GM18502 (cell line): ENCODE data around the gene LDLRAD2.

Experiments used
- ATAC-seq: cut with Tn5 transposase; IDR thresholded peaks from one replicate; pipeline ENCODE4 v1.9.1; 2021; ENCODE audit warnings: mild to moderate bottlenecking; ENCODE audit not compliant: unreplicated experiment, poor library complexity

Gene LDLRAD2

DNA sequence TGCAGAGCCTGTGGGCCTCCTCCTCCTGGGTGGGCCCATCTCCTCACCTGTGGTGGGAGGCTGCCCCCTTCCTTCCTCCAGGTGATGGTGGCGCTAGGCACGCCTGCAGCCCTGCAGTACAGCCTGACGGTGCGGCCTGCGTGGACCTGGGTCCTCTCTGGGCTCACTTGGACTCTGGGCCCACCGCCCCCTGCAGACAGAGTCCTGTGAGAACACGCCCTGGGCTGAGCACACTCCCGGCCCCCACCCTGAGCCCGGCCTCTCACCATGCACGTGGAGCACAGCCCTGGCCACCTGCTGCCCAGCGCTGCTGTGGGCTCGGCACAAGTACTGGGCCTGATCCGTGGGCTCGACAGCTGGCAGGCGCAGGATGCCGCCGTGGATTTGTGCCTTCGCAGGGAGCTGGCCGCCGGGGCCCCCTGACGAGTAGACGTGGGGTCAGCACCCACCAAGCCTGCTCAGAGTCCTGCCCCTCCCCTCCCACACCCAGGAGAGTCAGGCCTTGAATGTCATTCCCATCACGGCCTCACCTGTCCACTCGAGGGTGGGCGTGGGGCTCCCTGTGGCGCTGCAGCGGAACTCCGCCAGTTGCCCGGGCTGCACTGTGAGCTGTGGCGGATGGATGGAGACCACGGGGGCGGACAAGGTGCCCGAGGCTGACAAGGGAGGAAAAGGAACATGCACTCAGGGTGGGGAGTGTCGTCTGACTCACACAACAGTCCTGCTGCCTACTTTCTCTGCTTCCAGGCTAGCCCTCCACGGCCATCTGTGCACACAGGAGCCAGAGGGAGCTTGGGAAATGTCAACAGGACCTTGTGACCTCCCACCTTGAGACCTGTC lies 43.4 kb downstream of the LDLRAD2 start:
- no peak for ATAC-seq

DNA sequence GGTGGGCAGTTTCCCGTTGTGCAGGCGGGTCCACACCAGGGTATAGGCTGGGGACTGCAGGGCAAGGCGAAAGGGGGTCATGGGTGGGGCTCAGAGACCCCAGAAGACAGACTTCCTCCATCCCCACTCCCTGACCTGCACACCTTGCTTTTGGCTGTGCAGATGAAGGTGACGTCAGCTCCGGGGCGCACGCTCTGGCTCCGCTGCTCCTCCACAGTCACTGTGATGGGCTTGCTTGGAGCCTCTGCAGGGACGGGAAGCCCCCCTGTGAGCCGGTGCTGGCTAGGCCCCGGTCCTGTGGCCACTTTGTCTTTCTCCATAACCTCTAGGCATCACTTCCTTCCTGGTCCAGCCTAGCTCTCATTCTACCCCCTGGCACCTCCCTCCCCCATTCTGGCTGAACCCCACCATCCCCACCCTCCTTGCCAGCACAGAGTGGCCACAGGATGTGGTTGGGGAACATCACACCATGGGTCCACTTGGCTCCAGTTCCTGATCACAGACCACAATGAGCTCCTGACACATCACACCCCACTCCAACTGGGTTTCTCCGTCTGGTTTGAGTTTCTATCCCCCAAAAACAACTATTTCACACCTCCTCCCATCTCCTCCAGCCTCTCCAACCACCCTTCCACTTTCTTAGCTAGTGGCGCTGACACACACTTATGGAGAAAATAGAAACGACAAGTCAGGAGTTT lies 45.2 kb downstream of the LDLRAD2 start:
- ATAC-seq, result no peak

DNA sequence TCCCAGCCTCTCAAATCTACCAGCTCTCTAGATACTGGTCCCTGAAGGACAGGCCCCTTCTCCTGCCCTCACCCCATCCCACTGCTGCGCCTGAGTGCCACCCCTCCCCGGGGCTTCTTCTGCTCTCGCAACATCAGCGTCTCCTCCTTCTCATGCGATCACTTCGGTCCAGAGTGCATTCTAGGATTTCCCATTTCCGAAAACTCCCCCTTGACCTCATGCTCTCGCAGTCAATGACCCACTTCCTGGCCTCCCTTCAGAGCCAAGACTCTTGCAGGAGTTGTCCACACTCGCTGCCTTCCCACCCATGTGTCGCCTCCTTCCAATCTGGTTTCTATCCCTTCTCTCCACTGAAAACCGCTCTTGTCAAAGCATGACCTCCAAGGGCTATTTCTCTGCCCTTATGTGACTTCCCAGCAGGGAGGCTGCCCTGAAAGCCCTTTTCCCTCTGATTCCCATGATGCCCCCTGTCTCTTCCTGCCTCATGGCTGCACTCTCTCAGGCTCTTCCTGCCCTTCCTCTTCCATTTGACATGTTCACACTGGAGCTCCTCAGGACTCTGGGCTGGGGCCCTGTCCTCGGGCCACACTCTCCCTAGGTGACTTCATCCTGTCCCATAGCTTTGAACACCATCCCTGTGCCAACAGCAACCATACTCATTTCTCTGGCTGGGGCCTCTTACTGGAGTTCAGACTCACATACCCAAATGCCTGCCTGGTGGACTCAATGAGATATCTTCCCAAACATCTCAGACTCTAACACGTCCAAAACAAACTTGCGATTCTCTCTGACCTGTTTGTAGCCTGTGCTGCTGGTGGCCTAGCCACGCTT lies 46.0 kb downstream of the LDLRAD2 start:
- ATAC-seq, result no peak

- no peak for ATAC-seq
Measured at GRCh38 chr1:21859669-21860179, 47.7 kb downstream of the LDLRAD2 start.

DNA sequence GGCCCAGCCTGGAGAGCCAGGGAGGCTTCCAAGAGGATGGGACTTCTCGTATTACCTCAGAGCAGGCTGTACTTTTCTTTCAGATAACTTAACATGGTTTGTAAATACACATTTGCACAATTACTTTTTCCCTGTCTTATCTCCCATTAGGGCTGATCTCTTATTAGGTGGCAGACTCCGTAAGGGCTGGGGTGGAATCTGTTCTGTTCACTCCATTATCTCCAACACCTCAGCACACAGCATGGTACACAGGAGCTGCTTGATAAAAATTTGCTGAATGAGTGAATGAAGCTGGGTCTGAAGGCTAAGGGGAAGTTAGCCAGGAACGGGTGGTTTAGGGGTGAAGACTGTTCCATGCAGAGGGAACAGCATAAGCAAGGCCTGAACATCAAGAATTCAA lies 48.9 kb downstream of the LDLRAD2 start:
- ATAC-seq, result no peak

GRCh38 chr1:21861602-21862429 lies 49.8 kb downstream of the LDLRAD2 start:
- ATAC-seq, result no peak

GRCh38 chr1:21863981-21864380 lies 51.9 kb downstream of the LDLRAD2 start:
- ATAC-seq, result no peak

DNA sequence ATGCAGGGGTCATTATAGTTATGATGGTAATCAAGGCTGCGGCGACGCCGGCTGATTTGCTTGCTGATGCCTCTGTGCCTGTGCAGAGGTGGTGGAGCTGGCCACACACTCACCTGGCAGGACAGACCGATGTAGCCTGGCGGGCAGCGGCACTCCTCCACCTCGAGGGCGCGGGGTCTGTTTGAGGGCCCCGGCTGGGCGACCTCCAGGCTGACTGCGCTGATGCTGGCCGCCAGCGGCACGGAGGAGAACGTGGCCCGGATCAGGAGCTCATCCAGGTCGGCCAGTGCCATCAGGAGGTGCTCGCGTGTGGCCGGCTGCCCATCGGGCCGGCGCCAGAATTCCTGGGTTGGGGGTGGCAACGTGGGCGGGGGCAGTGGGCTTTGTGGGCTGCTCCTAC lies 52.7 kb downstream of the LDLRAD2 start:
- no peak for ATAC-seq

- no peak for ATAC-seq
Measured at GRCh38 chr1:21865609-21865942, 53.5 kb downstream of the LDLRAD2 start.

DNA sequence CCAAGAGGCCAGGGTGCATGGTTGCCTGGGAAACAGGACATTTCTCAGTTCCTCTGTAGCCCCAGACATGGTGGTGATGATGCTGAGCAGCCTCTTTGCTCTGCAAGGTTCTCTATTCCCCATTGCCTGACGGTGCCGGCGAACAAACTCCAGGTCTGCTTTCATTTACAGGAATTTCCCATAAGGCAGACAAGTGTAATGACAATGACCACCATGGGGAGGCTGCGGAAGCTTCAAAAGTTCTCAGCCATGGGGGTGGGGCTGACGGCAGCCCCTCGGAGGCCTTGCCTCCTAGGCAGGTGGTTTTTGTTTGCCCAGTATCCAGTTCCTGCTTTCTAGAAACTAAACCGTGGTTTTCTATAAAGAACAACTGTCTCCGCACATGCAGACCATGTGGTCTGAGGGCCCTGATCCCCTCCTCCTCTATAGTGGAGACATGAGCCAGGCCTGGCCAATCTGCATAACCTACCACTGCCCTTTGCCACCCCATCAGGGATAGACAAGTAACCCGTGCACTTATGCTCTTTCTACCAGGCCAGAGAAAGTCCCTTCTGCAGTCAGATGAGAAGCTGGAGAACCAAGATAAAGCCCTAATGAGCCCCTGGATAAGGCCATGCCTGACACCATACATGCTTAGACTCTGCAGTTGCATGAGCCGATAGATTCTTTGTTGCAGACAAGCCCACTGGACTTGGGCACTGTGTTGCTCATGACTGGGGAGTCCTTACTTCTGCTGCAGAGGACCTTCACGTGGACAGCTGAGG lies 54.1 kb downstream of the LDLRAD2 start:
- ATAC-seq, result peak; percentile 78

- peak; percentile 23 for ATAC-seq
Measured at GRCh38 chr1:21866707-21867043, 54.6 kb downstream of the LDLRAD2 start.

- ATAC-seq, result no peak
Measured at GRCh38 chr1:21867451-21867996, 55.5 kb downstream of the LDLRAD2 start.

DNA sequence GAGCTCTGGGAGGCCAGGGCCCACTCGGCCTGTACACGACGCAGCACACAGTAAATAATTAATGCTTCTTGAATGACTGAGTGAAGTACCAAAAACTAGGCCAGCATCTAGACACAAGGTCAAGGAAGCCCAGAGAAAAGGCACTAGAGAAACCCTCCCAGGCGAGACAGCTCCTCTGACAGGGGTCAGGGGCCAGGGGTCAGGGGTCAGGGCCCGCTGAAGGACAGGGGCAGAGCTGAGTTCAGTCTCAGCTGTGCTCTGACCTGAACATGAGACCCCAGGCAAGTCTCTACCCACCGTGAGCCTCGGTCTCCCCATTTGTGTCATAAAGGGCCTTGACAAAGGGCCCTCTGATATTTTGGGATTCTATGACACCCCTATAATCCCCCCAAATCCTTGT lies 56.4 kb downstream of the LDLRAD2 start:
- ATAC-seq, result no peak

DNA sequence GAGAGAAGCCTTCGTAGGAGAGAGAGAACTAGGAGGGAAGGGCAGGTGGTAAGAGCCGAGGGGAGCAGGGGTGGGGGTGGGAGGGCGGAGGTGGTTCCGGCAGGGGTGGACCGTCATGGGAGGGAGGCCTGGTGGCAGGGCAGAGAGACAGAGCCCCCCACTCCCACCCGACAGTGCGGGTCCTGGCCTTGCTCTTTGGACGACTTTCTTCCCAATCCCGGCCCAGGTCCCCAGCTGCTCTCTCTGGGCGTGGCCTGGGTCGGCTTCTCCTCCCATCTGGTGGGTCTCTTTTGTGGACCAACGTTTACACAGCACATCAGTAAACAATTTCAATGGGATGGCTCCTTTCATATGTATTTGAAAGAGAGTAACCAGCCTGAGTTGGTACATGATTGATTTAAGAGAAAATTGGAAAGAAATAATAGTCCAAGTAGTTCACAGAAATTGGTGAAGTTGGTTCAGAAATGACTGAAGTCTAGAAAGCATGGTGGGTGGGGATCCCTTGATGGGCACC lies 56.9 kb downstream of the LDLRAD2 start:
- ATAC-seq, result no peak

DNA sequence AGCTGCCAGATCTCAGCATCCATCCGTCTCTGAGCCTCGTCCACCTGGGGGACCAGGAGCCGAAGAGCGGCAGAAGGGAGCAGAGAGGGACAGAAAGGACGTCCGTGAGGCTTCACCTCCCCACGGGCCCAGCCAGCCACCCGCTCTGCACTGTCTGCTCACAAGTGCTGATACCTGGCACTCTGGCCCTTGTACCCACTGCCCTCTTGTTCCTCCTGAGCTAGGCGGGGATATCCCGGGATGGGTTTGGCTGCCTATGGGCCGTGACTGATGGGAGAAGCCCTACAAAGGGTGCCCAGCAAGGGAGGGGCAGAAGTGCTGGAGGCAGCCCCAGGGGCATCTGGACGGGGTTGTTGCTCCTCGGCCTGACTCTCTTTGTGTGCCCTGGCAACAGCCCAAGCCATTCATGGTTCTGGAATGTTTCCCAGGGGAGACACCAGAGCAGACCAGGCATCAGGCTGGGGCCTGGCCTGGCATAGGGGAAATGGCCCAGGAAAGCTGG lies 57.6 kb downstream of the LDLRAD2 start:
- no peak for ATAC-seq

DNA sequence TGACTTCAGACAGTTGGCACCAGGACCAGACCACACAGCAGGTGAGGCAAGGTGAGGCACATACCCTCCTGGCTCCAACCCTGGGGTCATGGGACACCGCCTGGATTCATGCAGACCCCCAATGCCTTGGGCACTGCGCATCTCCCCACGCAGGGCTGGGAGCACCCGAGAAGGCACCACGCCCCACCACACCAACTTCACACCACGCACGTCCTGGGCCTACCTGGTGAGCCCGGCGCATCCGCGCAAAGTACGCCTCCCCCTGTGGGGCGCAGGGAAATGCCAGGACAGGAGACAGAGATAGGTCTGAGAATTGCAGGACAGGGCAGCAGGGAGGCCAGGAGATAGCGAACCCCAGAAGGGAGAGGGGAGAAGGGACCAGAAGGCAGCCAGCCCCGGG lies 58.5 kb downstream of the LDLRAD2 start:
- ATAC-seq, result no peak

DNA sequence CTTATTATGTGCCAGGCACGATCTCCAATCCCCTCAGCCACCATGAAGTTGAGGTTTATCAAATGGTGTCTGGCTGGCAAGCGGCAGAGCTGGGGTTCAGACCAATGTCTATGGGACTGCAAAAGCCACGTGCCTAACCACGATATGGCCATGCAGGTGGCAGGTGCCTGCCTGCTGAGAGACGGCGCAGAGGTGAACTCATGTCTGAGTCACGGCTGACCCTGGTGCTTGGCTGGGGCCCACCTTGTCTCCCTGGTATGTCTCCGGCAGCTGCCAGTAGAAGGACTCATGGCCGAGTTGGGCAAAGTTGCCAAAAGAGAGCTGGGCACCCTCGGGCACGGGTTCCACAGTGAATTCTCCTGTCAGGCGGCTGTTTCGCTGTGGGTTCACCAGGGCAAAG lies 59.9 kb downstream of the LDLRAD2 start:
- ATAC-seq, result no peak

DNA sequence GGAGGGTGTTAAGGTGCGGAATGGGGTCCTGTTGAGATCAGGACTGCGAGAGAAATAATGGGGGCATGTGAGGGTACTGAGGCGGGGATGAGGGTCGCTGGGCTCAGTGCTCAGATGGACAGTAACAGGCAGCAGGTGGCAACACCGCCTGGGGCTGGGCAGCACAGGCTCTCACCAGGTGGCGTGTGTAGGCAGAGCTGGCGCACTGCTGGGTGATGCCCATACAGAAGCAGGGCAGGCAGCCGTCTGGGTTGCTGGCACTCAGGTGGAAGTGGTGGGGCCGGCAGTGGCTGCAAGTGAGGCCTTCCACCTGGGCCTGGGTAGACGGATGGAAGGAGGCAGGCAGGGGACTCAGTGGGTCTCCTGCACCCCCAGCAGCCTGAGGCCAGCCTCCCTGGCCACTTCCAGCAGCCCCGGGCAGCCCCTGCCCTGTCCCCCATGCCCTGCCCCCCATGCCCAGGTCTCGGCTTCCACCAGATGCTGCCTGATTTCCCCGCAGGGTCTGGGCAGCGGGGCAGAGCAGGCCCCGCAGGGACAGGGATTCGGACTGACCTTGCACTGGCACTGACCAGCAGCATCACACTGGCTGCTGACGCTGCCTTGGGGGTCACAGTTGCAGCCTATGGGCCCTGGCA lies 60.5 kb downstream of the LDLRAD2 start:
- ATAC-seq, result no peak
